HG03558 (cell line): ENCODE measurements around the gene CXCL17.
"Not testable (repeated sequence)": the region's sequence is repeated elsewhere in the genome, so short reads cannot be mapped to it uniquely, and the experiment has no call there.

ENCODE experiments used
- ATAC-seq: cut with Tn5 transposase; IDR thresholded peaks from one replicate; pipeline ENCODE4 v1.9.1; 2021; ENCODE audit warnings: moderate number of reproducible peaks; ENCODE audit not compliant: unreplicated experiment; ENCODE audit errors: extremely low read depth

Gene CXCL17, protein sequence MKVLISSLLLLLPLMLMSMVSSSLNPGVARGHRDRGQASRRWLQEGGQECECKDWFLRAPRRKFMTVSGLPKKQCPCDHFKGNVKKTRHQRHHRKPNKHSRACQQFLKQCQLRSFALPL

DNA sequence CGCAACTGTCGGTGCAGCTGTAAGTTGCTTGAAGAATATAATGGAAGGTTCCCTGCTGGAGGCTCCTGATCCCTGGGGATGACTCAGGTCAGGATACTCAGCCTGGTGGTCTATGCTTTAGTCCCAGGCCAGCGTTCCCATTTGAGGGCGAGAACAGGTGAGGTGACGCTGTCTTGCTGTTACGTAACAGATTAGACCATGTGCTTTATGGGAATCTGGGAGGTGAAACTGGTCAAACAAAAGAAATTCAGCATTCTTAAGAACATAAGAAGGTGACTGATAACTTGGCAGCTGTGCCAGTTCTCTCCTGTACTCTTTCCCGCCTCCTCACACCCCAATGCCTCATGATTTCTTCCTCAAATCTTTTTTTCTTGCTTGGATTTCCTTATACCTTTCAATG, at the start of gene CXCL17:
TSS of gene CXCL17 (minus strand) at position 114 of the 400 bp plus-strand sequence. CDS start 114 bp downstream, outside the sequence.
- ATAC-seq = no peak

DNA sequence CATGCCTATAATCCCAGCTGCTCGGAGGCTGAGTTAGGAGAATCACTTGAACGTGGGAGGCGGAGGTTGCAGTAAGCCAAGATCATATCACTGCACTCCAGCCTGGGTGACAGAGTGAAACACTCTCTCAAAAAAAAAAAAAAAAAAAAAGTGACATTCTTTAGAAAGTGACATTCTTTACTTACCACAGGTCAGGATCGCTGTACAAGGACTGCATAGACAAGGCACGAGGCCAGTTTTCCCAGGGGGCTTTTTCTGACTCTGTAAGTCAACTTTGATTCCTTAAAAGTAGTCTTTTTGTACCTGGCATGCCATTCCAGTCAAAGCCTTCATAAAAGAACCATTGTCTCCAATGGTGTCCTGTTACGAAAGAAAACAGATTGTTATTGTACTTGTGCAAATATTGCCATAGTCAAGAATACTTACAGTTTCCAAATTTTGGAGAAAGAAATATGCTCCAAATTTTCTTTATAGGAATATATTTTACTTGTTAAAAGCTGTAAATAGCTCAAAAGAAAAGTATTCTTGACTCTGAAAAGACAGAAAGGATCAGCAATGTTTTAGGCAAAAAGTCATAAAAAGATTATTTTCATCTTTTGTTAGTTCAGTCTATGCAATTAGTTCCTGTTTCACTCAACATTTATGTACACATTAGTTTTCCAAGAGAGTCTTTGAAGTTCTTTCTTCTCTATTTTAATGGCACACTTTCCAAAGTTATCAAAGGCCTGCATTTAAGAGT, 46.2 kb upstream of the CXCL17 start:
- ATAC-seq = no peak

DNA sequence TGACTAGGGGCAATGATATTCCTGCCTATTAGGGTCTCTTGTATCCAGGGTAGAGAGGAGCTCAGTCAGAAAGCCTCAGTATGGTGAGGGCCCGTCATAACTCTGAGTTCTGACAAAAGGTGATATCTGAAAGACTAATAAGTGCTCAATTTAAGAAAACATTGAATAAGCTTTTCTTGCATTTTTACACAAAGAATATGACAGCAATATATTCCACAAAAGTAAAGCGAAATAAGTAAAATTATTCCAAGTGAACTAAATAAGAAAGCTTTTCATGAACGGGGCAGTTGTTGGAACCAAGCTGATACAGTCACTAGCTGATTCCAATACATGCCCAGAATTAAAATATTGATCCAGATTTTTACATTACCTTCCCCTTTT, 45.0 kb upstream of the CXCL17 start:
- no peak for ATAC-seq

DNA sequence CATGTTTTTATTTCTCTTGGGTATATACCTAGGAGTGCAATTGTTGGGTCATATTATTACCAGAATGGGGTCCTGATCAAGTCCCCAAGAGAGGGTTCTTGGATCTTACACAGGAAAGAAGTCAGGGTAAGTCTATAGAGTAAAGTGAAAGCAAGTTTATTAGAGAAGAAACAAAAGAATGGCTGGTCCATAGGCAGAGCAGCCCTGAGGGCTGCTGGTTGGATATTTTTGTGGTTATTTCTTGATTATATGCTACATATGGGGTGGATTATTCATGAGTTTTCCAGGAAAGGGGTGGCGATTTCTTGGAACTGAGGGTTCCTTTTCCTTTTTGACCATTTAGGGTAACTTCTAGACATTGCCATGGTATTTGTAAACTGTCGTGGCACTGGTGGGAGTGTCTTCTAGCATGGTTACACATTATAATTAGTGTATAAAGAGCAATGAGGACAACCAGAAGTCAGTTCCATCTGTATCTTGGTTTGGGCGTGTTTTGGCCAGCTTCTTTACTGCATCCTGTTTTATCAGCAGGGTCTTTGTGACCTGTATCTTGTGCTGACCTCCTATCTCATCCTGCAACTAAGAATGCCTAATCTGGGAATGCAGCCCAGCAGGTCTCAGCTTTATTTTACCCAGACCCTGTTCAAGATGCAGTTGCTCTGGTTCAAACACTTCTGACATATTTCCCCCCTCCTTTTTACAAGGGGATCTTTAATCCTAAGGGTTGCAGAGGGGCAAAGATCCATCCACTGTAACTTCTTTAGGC, 44.5 kb upstream of the CXCL17 start:
- ATAC-seq = no peak

DNA sequence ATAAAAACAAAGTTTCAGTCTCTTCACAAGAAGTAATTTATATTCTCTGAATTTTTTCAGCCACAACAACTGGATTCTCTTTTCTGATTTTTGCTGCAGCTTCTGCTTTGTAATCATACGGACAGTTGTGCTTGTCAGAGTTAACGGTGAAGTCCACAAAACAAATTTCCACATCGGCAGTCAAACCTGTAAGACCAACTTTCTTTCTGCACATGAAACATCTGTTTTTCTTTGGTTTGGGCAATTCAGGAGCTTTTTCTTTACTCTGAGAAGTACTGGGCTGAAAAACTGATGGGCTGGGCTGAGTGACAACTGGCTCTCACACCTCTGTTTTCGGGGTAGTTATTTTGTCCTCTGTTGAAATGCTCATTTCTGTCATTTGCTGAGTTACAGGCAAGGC, 42.3 kb upstream of the CXCL17 start:
- not testable (repeated sequence) for ATAC-seq

DNA sequence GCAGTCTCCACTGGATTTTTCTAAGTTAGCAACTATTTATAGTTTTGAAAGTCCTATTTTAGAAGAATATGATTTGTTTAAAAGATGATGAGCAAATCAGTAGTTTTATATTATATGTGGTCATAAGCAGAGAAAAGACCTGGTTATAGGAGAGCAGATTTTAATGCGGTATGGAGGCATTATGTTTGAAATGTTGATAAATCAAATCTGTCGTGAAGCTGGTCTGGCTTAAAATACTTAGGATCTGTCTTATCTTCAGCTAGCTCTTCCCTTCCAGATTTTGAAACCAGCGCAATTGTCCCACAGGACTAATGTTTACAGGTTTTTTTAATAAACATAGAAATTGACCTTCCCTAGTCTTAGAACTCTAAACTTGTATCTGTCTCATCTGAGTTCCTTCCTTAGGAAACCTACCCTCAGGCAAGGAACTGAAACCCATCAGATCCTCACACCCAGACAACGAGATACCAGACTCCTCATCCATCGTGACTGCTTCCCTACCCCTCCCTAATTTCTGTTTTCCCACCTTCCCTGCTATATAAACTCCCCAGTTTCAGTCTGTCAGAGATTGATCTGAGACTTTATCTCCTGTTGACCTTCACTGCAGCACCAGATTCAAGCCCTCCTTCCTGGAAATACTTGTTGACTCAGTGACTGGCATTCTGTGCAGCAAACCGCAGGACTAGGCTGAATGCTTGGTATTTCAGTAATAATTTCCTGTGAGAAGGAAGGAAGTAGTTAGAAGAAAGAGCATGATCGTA, 37.8 kb upstream of the CXCL17 start:
- ATAC-seq = no peak

DNA sequence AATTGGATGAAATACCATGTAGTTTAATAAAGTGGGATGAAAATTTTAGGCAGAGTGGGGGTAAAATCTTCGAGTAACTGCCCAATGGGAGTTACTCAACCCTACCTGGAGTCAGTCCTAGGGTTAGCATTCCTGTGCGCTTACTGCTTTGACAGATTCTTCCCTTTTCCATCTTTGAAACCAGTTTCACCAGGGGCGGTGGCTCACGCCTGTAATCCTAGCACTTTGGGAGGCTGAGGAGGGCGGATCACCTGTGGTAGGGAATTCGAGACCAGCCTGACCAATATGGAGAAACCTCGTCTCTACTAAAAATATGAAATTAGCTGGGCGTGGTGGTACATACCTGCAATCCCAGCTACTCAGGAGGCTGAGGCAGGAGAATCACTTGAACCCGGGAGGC, 37.0 kb upstream of the CXCL17 start:
- no peak for ATAC-seq

DNA sequence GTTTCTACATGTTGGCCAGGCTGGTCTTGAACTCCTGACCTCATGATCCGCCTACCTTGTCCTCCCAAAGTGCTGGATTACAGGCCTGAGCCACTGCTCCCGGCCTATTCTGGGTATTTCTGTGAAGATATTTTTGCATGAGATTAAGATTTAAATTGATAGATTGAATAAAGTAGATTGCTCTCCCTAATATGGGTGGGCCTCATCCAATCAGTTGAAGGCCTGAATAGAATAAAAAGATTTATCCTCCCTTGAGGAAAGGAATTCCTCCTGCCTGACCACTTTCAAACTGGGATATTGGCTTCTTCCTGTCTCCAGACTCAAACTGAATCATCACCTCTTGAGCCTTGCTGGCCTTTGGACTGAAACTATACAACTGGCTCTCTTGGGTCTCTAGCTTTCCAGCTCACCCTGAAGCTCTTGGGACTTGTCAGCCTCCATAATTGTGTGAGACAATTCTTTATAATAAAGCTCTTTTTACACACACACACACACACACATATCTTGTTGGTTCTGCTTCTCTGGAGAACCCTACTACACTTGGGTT, 36.1 kb upstream of the CXCL17 start:
- no peak for ATAC-seq

DNA sequence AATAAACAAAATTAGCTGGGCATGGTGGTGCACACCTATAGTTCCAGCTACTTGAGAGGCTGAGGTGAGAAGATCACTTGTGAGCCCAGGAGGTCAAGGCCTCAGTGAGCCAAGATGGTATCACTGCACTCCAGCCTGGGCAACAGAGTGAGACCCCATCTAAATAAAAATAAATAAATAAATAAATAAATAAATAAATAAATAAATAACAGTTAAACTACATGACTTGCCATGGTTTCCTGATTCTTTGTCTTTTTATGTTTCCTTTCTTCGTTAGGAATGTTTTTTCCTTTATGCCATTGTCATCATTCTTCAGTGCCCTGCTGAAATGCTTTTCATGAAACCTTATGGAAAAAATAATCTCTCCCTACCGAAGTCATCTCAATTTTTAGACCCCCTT, 35.2 kb upstream of the CXCL17 start:
- ATAC-seq = no peak

DNA sequence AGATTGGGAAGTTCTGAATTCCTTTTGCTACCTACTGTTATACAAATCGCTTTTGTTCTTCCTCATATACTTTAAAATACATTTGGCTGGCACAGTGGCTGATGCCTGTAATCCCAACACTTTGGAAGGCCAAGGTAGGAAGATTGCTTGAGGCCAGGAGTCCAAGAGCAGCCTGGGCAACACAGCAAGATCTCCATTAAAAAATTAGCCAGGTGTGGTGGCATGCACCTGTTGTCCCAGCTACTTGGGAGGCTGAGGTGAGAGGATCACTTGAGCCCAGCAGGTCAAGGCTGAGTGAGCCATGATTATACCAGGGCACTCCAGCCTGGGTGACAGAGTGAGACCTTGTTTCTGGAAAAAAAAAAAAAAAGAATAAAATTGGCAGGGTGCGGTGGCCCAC, 34.4 kb upstream of the CXCL17 start:
- no peak for ATAC-seq

DNA sequence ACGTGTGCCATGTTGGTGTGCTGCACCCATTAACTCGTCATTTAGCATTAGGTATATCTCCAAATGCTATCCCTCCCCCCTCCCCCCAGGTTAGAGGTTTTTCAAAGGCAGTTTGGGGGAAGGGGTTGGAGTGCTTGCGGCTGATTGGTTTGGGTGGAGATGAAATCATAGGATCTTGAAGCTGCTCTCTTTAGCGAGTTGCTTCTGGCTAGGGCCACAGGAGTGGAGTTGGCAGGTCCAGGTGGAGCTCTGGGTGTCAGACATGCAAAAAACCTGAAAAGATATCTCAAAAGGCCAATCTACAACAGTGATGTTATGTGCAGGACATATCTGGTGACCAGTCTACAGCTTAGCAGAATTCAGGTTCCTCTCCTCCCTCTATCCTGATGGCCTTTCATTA, 32.6 kb upstream of the CXCL17 start:
- ATAC-seq = no peak

DNA sequence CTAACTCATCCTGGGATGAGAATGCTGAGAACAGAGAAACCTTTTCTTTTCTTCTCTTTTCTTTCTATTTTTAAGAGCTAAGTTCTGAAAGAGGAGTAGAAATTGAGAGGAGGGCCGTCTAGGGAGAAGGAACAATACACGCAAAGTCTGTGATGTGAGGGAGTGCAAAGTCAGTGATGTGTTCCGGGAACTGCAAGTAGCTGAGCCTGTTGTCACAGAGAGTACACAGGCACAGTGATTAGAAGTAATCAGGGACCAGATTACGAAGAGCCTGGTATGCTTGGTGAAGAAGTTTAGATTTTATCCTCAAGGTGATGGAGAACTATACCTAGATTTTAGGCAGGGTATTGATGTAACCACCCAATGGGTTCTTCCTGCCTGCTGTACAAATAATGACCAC, 32.0 kb upstream of the CXCL17 start:
- ATAC-seq = no peak

DNA sequence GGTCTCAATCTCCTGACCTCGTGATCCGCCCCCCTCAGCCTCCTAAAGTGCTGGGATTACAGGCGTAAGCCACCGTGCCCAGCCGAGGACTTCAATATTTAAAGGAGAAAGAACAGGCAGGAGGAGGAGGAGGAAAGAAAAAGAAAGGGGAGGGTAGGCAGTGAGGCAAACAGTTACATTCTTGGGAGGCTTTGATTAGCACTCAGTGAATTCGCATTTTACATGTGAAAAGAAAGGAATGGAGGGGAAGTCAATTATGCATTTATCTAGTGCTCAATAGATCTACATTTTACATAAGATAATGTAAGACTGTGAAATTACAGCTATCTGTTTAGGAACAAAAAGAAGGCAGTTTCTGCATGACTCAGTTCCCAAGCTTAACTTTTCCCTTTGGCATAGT, 30.9 kb upstream of the CXCL17 start:
- ATAC-seq = no peak

DNA sequence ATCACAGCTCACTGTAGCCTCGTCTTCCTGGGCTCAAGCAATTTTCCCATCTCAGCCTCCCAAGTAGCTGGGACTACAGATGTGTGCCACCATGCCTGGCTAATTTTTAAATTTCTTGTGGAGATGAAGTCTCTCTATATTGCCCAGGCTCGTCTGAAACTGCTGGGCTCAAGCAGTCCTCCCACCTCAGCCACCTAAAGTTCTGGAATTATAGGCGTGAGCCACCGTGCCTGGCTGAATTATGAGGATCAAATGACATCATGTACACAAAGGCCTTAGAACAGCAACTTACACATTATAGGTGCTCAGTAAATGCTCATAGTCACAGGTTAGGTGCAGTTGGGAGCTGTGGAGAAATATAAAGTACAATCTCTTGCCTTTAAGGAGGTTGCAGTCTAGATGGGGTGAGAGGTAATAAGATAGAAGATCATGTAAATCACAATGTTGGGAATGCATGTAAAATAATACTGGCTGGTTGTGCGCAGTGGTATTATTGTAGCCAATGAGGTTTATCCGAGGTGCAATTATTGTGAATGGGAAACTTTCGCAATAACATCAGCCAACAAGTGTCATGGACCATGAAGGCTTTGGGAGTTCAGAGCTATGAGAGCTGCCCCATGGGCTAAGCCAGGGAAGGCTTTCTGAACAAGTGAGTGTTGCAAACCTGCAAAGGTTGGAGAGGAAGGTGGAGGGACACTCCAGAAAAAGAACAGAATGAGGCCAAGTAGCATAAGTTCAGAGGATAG, 29.8 kb upstream of the CXCL17 start:
- ATAC-seq = no peak

DNA sequence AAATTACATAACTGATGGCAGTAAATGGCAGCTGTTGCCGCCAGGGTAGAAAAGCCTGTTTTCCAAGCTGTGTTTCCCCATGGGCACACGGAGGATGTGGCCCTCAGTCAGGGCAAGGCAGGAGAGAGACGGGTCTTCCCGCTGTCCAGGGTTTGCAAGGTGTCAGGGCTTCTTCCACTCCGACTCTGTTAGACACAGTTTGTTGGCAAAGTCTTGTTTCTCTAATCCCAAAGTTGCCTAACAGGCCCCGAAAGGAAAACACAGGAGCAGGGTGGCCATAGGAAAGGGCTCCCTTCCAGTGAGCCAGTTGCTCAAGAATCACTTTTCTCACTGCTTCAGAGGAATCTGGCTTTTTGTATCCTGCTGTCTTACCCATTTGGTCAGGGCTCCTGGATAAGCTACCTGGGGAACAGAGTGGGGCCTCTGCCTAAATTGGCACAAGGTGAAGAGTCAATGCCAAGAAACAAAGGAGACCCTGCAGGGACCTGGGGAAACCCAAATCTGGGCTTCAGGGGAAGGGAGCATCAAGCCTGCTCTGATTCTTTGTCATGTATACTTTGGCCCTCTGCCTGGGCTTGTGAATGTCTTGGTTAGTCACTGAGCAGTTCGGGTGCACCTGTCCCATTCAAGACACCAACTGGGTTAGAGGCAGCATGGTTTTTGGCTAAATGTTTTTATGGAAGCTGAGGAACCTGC, 29.0 kb upstream of the CXCL17 start:
- no peak for ATAC-seq

DNA sequence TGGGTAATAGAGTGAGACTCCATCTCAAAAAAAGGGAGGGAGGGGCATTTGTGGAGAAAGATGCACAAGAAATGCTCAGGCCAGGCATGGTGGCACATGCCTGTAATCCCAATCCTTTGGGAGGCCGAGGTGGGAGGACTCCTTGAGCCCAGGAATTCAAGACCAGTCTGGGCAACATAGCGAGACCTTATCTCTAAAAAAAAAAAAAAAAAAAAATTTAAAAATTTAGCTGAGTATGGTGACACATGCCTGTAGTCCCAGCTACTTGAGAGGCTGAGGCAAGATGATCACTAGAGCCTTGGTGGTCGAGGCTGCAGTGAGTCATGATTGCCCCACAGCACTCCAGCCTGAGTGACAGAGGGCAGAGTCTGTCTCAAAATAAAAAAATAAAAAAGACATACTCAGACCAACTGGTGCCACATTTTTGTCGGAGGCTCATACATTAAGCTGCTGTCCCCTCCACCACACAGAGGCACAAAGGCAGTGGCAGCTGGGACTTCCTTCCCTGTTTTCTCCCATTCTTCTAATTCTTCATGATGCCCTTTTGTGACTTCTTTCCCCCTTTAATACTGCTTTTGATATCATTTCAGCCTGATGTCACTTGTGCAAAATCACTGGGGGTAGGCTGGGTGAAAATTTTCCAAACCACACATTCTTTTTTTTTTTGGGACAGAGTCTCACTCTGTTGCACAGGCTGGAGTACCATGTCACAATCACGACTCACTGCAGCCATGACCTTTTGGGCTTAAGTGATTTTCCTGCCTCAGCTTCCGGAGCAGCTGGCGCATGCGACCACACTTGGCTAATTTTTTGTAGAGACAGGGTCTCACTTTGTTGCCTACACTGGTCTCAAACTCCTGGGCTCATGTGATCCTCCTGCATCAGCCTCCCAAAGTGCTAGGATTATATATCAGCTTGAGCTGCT, 26.8 kb upstream of the CXCL17 start:
- ATAC-seq = no peak

DNA sequence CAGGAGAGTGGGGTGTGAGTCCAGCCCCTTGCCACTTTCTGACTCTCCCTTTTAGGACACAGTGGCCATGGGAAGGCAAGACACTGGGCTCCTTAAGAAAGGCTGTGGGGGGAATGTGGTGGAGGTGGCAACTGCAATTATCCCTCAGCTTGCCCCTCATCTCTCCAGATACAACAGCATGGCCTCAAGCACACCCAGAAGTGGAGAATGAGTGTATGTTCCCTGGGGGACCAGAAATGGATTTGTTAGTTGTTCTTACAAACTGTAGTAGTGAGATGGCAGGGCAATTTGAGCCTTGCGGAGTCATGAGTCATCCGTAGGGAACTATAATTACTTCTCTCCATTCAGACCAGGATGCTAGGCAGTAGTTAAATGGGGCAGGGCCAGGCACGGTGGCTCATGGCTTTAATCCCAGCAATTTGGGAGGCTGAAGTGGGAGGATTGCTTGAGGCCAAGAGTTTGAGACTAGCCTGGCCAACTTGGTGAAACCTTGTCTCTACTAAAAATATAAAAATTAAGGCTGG, 25.6 kb upstream of the CXCL17 start:
- no peak for ATAC-seq

DNA sequence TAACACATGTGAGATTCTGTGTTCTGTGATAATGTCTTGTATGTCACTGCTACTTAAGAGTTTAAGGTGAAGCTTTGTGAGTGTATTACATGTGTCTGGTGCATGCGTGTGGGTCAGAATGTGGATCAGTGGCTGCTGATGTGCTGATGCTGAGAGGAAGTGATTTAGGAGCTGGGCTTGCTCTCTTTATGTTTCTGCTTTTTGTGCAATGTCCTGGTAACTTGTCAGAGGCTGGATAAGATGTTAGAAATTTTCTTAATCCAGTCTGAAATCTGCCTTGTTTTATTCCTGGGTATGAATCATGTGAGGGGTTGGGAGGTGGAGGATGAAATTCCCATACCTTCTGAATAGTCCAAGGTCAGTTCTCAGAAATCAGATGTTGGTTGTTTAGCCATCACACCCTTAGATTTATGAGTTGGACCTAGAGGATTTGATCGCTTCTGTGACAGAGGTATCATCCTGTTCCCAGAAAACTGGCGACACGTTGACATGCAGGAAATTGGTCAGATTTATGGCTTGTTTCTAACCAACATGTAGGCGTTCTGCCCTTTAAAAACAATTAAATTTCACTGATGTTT, 24.5 kb upstream of the CXCL17 start:
- no peak for ATAC-seq
